GM23248 (cell line): ENCODE results near the gene BOLA1. TPM values are rescaled to one million over a fixed set of nuclear protein-coding genes. Genes with fewer than 3 reads are reported as not detected.
"Not testable (repeated sequence)": the region's sequence is repeated elsewhere in the genome, so short reads cannot be mapped to it uniquely, and the experiment has no call there.

ENCODE experiments used
- DNase-seq: peaks from one replicate; pipeline ENCODE4 v3.0.0-alpha.2; 2015
- H2AFZ ChIP-seq: fragments of 200-600 bp; sonication (generic); 2 replicates; pipeline ENCODE4 v1.6.1; 2016; ENCODE audit warnings: antibody characterized with exemption
- H3F3A ChIP-seq: fragments of 200-600 bp; sonication (generic); 2 replicates; pipeline ENCODE4 v1.6.1; 2016; ENCODE audit warnings: mild to moderate bottlenecking, antibody characterized with exemption, mixed run types; ENCODE audit not compliant: insufficient read depth
- H3K27ac ChIP-seq: fragments of 200-600 bp; sonication (generic); 2 replicates; pipeline ENCODE4 v1.5.1; 2016; ENCODE audit warnings: mild to moderate bottlenecking
- H3K27me3 ChIP-seq: fragments of 200-600 bp; sonication (generic); replicated peaks from 2 replicates; pipeline ENCODE4 v1.6.1; 2016; ENCODE audit warnings: mild to moderate bottlenecking; ENCODE audit not compliant: insufficient read depth
- H3K36me3 ChIP-seq: fragments of 200-600 bp; sonication (generic); 2 replicates; pipeline ENCODE4 v1.6.1; 2016; ENCODE audit warnings: low read depth, mild to moderate bottlenecking
- H3K4me1 ChIP-seq: fragments of 200-600 bp; sonication (generic); 2 replicates; pipeline ENCODE4 v1.6.1; 2016; ENCODE audit warnings: mild to moderate bottlenecking; ENCODE audit not compliant: insufficient read depth
- H3K4me2 ChIP-seq: fragments of 200-600 bp; sonication (generic); one replicate; pipeline ENCODE4 v1.6.1; 2016; ENCODE audit warnings: mild to moderate bottlenecking; ENCODE audit not compliant: unreplicated experiment
- H3K4me3 ChIP-seq: fragments of 200-600 bp; sonication (generic); 2 replicates; pipeline ENCODE4 v1.5.1; 2016; ENCODE audit warnings: mild to moderate bottlenecking
- H3K79me2 ChIP-seq: fragments of 200-600 bp; sonication (generic); 2 replicates; pipeline ENCODE4 v1.6.1; 2016; ENCODE audit warnings: mild to moderate bottlenecking; ENCODE audit not compliant: insufficient read depth
- H3K9ac ChIP-seq: fragments of 200-600 bp; sonication (generic); 2 replicates; pipeline ENCODE4 v1.6.1; 2016; ENCODE audit warnings: mild to moderate bottlenecking
- H3K9me2 ChIP-seq: fragments of 200-600 bp; sonication (generic); 2 replicates; pipeline ENCODE4 v1.6.1; 2016; ENCODE audit warnings: mixed run types, mild to moderate bottlenecking, moderate library complexity; ENCODE audit not compliant: insufficient read depth
- H3K9me3 ChIP-seq: fragments of 200-600 bp; sonication (generic); one replicate; pipeline ENCODE4 v1.6.1; 2017; ENCODE audit warnings: low read depth
- H4K20me1 ChIP-seq: fragments of 200-600 bp; sonication (generic); 2 replicates; pipeline ENCODE4 v1.6.0; 2016; ENCODE audit not compliant: insufficient read depth
- EZH2 ChIP-seq: fragments of 200-600 bp; sonication (generic); IDR thresholded peaks from 2 replicates; pipeline ENCODE4 v1.6.1; 2018; ENCODE audit warnings: antibody characterized with exemption, mild to moderate bottlenecking; ENCODE audit not compliant: insufficient read depth, poor library complexity, severe bottlenecking
- EZH2phosphoT487 ChIP-seq: fragments of 200-600 bp; sonication (generic); IDR thresholded peaks from 2 replicates; pipeline ENCODE4 v1.6.1; 2018; ENCODE audit warnings: antibody characterized with exemption, moderate library complexity, mild to moderate bottlenecking, low read depth; ENCODE audit not compliant: insufficient read depth
- WGBS, 2 experiments: methylation state at CpG; one replicate each; pipeline ENCODE4 v1.1.6; 2015 to 2017; ENCODE audit warnings: low lambda C conversion rate in 2 of 2, low coverage in 1 of 2; ENCODE audit errors: missing lambda C conversion rate in 2 of 2; 5-methylcytosine and 5-hydroxymethylcytosine counted together
- in situ Hi-C: fragments of 300-500 bp; cut with MboI; formaldehyde crosslinking; loops from 2 replicates; pipeline ENCODE4 v1.15.0; 2020
- polyA plus RNA-seq: library from polyadenylated mRNA; unstranded; fragments of >200 nt; fragmentation: Nextera tagmentation; extraction: Ambion mirVana; gene quantifications from 2 replicates; pipeline ENCODE4 v1.2.1, GENCODE V29; 2016
- total RNA-seq: library from RNA; depleted of rRNA; stranded (reverse); fragments of >200 nt; shearing (Covaris generic); gene quantifications from 2 replicates; pipeline ENCODE4 v1.2.3, GENCODE V29; 2014

The BOLA1 gene
- total and polyA plus RNA-seq, 2 experiments from 2014 or later, result 16.4 to 18.6 TPM

DNA sequence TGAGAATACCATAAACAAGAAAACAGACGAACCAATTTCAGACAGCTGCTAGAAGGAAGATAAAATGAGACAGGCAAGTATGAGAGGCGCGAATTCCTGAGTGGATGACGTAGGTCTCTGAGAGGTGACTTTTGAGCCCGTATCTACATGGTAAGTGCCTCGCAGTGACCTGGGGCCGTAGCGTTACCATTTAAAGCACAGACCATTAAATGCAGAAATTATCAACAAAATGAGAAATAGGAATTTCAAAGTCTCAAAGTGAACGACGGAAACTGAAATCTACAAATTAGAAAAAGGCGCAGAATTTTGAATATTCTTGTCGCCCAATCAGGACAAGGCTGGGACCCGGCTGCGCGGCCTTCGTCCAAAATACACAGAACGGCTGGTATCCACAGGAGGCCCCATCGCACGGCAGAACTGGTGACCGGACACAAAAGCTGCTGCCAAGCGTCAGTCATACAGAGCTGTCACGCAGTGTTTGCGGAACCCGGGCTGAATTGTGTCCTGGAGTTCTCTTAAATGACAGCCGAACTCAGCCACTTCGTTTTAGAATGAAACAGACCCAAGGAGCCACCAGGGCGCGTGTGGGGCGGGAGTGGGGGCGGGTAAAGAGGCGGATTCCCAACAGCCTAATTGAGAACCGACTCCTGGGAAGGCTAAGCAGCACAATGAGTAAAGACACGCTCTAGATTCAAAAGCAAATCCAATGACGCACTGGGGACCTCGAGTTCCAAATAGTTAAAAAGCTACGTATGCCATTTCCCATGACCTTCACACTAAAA lies 13.8 kb upstream of the BOLA1 start:
- DNase-seq, result peak; percentile 94
- H3K79me2 ChIP-seq, result peaks cover 28% of the 10 kb centered on the region
- H3K27ac ChIP-seq, result peak overlapping the region; percentile 98
- peak overlapping the region; percentile 92 for H3K4me2 ChIP-seq
- H3F3A ChIP-seq, result peaks cover 33% of the 10 kb centered on the region
- TF ChIP-seq EZH2phosphoT487, result no peak
- no peak for TF ChIP-seq EZH2
- H2AFZ ChIP-seq, result peak overlapping the region; percentile 21
- in situ Hi-C loops, result no loop called here
- peak overlapping the region; percentile 81 for H3K4me3 ChIP-seq
- peaks cover 12% of the 10 kb centered on the region for H3K4me1 ChIP-seq
- no peaks in the 10 kb centered on the region for H3K27me3 ChIP-seq
- H4K20me1 ChIP-seq, result no peaks in the 10 kb centered on the region
- H3K9ac ChIP-seq, result peak overlapping the region; percentile 94
- H3K9me2 ChIP-seq, result no peaks in the 10 kb centered on the region
- H3K36me3 ChIP-seq, result no peaks in the 10 kb centered on the region
- no peaks in the 10 kb centered on the region for H3K9me3 ChIP-seq
- WGBS, 2 experiments, result 2% methylated on average over 35 to 36 of the region's 36 CpGs

DNA sequence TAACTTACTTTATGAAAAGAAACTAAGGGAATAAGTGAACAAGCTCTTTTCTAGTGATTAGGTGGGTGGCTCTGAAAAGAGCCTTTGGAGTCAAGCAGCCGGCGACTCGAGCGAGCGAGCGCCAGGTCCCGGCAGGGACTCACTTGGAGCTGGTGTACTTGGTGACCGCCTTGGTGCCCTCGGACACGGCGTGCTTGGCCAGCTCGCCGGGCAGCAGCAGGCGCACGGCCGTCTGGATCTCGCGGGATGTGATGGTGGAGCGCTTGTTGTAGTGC lies 13.3 kb upstream of the BOLA1 start:
- Histone ChIP-seq H3K4me2 (peak overlapping the region; percentile 92), H3K4me3 (peak overlapping the region; percentile 81), H3K79me2 (peaks cover 28% of the 10 kb centered on the region), H3K4me1 (peaks cover 12% of the 10 kb centered on the region), H3K9ac (peak overlapping the region; percentile 94), H3K27ac (peak overlapping the region; percentile 98), H3F3A (peaks cover 33% of the 10 kb centered on the region)
- H3K27me3 ChIP-seq, H3K9me2 ChIP-seq, DNase-seq, H3K9me3 ChIP-seq, H3K36me3 ChIP-seq, in situ Hi-C loops, H4K20me1 ChIP-seq, H2AFZ ChIP-seq: not testable (repeated sequence)
- 2 to 4% methylated on average over 10 to 19 of the region's 19 CpGs for WGBS, 2 experiments

DNA sequence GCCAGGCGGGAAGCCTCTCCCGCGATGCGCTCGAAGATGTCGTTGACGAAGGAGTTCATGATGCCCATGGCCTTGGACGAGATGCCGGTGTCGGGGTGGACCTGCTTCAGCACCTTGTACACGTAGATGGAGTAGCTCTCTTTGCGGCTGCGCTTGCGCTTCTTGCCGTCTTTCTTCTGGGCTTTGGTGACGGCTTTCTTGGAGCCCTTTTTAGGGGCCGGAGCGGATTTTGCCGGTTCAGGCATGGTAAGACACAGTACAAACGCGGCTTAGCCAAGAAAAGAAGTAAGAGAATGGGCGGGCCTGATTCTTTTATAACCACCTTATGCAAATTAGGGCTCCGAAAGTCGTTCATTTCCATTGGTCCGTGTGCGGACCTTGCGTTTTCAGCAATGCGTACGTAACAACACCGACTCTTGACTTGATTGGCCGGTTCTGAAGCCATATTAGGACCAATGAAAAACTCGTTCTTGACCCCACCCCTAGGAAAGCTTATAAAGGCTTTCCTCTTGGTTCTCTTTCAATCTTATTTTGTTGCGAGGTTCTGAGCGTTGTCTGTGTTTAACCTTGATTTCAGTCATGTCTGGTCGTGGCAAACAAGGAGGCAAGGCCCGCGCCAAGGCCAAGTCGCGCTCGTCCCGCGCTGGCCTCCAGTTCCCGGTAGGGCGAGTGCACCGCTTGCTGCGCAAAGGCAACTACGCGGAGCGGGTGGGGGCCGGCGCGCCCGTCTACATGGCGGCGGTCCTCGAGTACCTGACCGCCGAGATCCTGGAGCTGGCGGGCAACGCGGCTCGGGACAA lies 12.8 kb upstream of the BOLA1 start:
- Histone ChIP-seq H3K36me3 (no peaks in the 10 kb centered on the region), H3K27ac (peak overlapping the region; percentile 98), H3K9me2 (no peaks in the 10 kb centered on the region), H3K9me3 (no peaks in the 10 kb centered on the region), H3K4me1 (peaks cover 12% of the 10 kb centered on the region), H3K27me3 (no peaks in the 10 kb centered on the region), H2AFZ (no peak overlapping the region), H3F3A (peaks cover 33% of the 10 kb centered on the region), H3K4me2 (peak overlapping the region; percentile 92), H3K9ac (peak overlapping the region; percentile 94), H3K4me3 (peak overlapping the region; percentile 81), H4K20me1 (no peaks in the 10 kb centered on the region), H3K79me2 (peaks cover 28% of the 10 kb centered on the region)
- in situ Hi-C loops, result no loop called here
- TF ChIP-seq EZH2phosphoT487 (no peak), EZH2 (no peak)
- DNase-seq, result peak; percentile 99
- WGBS, 2 experiments, result 0 to 1% methylated on average over 50 to 61 of the region's 62 CpGs

DNA sequence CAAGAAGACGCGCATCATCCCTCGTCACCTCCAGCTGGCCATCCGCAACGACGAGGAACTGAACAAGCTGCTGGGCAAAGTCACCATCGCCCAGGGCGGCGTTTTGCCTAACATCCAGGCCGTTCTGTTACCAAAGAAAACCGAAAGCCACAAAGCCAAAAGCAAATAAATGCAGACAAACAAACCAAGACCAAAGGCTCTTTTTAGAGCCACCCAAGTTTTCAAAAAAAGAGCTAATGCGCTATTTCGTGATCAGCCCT lies 12.2 kb upstream of the BOLA1 start:
- Histone ChIP-seq H3K4me2 (peak overlapping the region; percentile 91), H3K27ac (peak overlapping the region; percentile 98), H3K4me3 (peak overlapping the region; percentile 81), H3K4me1 (peaks cover 12% of the 10 kb centered on the region), H3K79me2 (peaks cover 28% of the 10 kb centered on the region), H3F3A (peaks cover 33% of the 10 kb centered on the region), H3K9ac (peak overlapping the region; percentile 94)
- 0 to 1% methylated on average over 12 to 13 of the region's 13 CpGs for WGBS, 2 experiments
- H2AFZ ChIP-seq, H3K9me3 ChIP-seq, H3K36me3 ChIP-seq, in situ Hi-C loops, H4K20me1 ChIP-seq, H3K27me3 ChIP-seq, DNase-seq, H3K9me2 ChIP-seq: not testable (repeated sequence)
